Panc1 (cell line): ENCODE measurements around the gene NELFCD.

Source experiments
- CTCF ChIP-seq: fragments of 450-650 bp; IDR thresholded peaks from 2 replicates; pipeline ENCODE4 v1.5.1; 2017; ENCODE audit warnings: mild to moderate bottlenecking
- POLR2AphosphoS5 ChIP-seq: IDR thresholded peaks from 2 replicates; pipeline ENCODE4 v1.6.1; 2012; ENCODE audit warnings: mild to moderate bottlenecking, low read depth, low read length, moderate library complexity

GRCh38 chr20:59002874-59003399 is 21.9 kb downstream of the NELFCD start:
- TF ChIP-seq CTCF (no peak), POLR2AphosphoS5 (no peak)
